Activated CD8-positive, alpha-beta memory T cell treated with anti-CD3 and anti-CD28 coated beads for 1 hour (primary cell): Measurements from ENCODE around the gene ARHGAP31.

Source experiments
- DNase-seq, 2 donors: peaks; one replicate each; pipeline ENCODE4 v3.0.0-alpha.2; 2020; ENCODE audit warnings: low read depth in 1 of 2; ENCODE audit errors: extremely low read depth in 1 of 2

ARHGAP31 gene

DNA sequence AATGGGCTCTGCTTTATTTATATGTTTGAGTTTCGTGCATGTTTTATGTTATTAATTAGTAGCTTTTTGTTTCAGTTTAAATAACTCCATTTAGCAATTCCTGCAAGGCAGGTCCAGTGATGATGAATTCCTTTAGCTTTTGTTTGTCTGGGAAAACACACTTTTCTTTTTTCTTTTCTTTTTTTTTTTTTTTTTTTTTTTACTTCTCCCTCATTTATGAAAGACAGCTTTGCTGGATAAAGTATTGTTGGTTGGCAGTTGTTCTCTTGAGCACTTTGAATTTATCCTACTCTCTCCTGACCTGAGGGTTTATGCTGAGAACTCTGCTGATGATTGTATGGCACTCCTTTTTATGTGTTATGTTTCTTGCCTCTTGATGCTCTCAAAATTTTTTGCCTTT lies 133.5 kb downstream of the ARHGAP31 start:
- DNase-seq, result no peak

DNA sequence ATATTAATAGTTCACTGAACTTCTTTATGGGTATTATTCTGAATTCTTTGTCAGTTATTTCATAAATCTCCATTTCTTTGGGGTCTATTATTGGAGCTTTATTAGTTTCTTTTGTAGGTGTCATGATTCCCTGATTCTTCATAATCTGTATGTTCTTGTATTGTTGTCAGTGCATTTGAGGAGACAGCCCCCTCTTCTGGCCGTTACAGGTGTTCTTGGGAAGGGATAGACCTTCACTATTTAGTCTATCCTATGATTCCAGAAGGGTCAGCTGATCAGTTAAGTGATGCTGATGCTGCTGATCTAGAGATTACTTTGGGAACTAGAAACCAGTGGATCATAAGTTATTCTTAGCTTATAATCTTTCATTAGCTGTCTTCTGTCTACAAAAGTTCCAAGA lies 134.4 kb downstream of the ARHGAP31 start:
- no peak for DNase-seq

DNA sequence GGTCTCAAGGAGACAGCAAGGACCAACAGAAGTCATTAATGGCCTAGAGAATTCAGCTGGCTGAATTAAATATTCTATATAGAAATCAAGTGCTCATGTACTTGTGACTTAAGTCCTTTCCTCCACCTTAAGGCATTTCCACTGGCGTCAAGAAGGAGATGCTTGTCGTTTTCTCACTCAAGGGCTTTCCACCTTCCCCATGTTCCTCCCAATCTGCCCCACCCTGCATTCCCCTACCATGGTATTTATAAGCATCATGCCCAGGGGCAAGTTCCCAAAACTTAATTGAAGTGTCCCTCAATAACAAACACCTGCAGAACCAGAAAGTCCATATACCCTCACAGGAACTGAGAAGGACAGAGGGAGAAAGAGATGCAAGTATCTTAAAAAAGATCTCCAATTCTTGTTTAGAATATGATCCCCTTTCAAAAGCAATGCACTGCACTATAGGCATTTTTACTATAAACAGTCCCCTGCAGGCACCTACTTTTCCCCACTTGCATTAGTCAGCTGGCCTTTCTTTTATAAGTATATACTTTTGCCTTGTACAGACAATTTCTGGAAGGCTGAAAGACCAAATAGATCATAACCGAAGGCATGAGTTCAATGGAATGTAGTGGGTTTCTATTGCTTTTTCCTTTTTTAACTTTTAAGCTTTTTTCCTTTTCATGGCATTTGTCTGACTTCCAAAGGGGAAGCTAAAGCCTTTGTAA lies 139.6 kb downstream of the ARHGAP31 start:
- no peak for DNase-seq

DNA sequence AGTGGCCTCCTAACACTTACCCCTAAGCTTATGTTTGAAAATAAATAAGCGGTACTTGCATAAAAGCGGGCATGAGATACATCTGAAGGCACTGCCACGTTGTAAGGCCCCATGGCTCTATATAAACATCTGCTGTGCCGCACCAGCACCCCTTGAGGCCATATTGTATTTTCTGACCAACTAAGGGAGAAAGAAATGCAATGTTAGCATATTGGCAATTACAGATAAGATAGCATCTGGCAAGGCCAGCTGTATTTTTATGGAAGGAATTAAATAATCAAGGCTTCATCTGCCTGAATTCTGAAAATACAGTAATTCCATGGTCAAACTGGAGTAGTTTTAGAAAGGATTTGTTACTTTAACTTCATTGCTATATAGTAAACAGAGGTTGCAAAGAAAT lies 140.5 kb downstream of the ARHGAP31 start:
- DNase-seq, result no peak

DNA sequence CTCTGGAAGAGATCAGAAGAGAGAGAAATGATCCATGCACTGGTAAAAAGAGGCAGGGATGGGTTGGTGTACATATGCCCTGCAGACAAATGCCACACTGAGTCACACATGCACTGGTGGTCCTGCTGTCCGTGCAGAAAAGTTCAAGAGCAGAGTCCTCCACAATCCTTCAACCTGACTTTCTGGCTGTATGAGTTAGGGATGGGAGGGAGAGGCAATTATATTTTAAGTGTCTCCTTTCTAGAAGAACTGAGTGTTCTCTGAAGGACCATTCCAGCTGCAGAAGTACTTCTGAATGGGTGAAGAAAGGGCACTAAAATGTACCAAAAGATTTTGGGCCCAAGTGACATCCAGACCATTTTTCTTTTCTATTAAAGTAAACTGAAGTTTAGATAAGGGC lies 142.8 kb downstream of the ARHGAP31 start:
- no peak for DNase-seq

DNA sequence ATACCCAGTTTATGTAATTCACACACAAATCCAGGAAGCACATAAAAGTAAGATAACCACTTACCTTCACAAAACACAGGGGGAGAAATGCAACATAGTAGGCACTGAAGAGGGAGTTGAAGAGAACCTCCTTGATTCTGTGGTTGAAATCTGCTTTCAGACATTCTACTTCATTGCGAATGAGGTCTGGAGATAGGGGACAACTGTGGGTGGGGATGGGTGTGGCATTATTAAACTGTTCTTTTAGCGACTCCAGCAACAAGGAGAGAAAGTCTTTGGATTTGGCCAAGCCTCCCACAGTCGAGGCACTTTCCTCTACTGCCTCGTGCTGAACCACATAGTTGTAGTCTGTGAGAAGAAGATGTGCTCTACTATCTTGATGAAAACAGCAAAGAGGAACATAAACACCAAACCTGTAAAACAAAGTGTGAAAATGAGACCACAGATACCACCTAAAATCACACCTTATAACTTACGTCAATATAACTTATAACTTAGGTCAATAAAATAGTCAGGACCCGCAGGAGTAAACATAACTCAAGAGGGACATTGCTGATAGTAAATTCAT lies 143.6 kb downstream of the ARHGAP31 start:
- no peak for DNase-seq

DNA sequence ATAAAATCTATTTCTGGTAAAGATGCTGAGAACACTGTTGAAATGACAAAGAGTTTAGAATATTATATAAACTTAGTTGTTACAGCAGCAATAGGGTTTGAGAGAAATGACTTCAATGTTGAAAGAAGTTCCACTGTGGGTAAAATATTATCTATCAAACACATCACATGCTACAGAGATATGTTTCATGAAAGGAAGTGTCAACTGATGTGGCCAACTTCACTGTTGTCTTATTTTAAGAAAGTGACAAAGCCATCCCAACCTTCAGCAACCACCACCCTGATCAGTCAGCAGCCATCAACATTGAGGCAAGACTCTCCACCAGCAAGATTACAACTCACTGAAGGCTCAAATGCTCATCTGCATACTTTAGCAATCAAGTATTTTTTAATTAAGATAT lies 149.0 kb downstream of the ARHGAP31 start:
- DNase-seq, result no peak

DNA sequence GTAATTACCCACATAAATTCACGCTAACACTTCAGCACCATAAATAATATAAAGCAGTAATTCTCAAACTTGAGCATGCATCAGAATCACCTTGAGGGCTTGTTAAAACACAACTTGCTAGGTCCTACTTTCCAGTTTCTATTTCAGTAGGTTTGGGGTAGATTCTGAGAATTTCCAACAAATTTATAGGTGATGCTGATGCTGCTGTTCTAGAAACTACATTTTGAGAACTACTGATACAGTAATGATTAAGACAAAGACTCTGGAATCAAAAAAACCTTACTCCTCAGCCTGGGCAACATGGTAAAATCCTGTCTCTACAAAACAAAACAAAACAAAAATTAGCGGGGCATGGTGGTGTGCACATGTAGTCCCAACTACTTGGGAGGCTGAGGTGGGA lies 150.4 kb downstream of the ARHGAP31 start:
- no peak for DNase-seq

DNA sequence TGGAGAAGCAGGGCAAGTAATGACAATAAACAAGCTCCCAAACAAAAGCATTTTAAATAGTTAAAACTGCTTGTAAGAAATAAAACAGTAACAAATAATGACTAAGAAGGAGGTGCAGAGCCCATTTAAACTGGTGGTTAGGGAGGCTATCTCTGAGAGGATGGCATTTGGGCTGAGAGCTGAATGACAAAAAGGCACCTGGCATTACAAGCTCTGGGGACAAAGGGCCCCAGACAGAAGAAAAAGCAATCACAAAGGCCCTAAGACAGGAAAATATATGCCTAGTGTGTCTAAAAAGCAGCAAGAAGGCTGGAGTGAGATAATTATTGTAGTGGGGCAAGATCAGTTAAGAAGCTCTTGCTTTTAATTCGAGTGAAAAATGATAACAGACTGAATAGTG lies 159.6 kb downstream of the ARHGAP31 start:
- DNase-seq, result no peak

DNA sequence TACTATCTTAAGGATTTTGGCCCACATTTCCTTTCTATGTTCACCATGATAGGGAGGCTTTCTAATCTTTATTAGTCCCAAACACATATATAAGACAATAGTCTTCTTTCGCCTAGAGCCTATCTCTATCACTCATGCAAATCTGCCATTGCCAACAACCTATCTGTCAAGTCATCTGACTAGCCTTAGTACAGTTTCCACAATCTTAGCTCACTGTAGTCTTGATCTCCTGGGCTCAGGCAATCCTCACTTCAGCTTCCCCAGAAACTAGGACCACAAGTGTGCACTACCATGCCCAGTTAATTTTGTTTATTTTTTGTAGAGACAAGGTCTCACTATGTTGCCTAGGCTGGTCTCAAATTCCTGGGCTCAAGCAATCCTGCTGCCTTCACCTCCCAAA lies 162.3 kb downstream of the ARHGAP31 start:
- DNase-seq, result no peak

DNA sequence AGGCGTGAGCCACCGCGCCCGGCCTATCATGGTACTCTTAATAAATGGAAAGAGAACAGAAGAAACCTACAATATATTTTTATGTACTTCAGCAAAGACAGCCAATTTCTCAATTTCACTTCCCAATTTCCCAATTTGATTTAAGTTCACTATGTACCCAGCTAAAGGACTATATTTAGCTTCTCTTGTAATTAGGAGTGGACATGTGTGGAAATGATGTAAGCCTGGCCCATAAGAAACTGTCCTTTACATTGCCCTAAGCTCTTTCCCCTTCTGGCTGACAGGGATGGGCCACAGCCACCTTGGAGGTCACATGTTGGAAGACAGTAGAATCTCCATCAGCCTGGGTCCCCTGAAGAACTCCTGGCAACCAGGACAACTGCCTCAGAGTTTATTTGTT lies 163.1 kb downstream of the ARHGAP31 start:
- DNase-seq, result no peak

DNA sequence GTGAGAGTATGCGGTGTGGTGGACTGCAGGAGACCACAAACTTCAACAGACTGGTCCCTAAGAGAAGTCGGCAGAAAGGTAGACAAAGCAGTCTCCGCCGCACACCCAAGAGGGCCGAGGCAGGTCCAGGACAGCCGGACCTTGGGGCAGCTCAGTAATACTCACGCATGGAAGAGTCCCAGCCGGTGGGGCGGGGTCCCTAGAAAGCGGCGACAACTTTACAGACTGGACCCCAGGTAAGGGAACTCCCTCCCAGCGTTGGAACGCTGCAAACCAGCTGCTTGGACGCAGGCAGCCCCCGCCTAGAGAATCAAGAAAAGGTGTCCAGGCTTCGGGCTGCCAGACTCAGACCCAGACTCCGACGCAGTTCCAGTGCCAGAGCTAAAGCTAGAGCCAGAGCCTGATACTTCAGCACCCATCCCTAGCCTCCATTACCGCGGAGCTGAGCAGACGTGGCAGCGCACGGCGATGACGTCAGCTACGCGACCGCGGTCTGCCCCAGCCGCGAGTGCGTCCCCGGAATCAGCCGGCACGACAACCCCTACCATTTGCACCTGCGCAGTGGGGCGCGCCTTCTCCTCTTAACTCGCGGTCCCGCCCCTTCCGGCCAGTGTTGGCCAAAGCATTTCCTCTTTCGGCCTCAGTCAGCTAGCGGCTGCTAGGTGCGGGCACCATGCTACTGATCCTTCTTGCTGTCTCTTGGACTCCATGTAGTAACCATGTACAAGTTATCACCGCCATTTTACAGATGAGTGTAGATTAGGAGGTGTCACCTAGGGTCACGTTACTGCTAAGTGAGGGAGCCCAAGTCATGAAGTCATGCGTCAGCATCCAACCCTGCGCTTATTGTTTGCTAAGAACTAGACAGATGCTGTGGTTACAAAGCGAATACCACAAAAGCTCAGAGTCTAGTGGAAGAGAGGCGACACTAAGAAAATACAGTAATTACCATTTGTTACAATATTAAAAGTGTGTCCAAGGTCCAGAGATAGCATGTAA lies 169.3 kb downstream of the ARHGAP31 start, which contains the start of gene TMEM39A:
Gene TMEM39A, minus strand, starts transcription at position 445 of the 999 bp plus-strand sequence. CDS start 1,541 bp downstream, outside the sequence.
- peak; percentile 96 to 99 for DNase-seq

DNA sequence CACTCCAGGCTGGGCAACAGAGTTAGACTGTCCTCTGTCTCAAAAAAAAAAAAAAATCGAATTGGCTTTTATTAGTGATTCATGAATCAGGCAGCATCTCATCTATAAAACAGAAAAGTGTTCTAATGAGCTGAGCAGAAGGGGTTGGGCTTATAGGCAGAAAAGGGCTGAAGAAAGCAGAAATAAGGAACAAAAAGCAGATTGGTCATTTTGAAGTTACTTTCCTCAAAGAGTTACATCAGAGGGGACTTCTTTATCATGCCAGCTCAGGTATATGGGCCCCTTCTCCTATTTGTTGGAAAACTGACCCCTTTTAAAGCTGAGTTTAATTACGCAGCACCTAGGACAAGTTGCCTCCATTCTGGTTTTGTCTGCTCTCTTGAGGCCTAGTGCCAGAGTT lies 173.9 kb downstream of the ARHGAP31 start:
- no peak for DNase-seq

DNA sequence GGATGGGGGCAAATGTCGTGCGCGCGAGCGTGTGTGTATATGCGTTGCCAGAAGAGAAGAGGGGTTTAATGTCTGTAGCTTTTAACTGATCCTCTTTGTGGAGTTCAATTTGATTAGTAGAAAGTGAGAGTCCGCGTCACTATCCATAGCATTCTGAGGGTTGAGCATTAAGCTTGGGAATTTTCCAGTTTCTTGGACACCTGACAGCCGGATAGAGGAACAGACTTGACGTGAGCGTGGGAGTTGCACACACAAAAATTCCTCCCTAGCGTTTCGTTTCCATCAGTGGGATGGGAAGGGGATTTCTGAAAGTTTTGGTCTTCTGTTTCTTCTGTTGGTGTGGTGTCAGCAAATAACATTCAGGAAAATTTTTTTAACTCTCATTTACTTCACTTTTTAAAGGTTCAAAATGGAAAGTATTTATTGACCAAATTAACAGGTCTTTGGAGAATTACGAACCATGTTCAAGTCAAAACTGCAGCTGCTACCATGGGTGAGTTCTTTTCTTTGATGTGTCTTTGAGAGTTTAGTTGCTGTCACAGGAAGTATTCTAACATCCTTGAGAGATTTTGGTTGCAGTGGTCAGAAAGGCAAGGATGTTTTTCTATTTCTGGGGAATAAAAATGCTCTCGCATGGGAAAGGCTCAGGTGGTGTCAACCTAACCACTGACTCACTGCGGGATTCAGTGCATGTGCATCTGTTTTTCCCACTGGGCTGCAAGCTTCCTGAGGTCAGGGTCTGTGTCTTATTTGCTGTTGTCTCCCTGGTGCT lies 175.4 kb downstream of the ARHGAP31 start:
- DNase-seq, result no peak
